GM20000 (cell line): ENCODE data around the gene FARP1.
A peak's percentile ranks its signal among the peaks of the same experiment; 100 is the strongest.

Experiments
- DNase-seq: peaks from one replicate; pipeline ENCODE4 v3.0.0; 2012; ENCODE audit warnings: low spot score
- TF ChIP-seq, protein P1 (sequence below): IDR thresholded peaks from 2 replicates; pipeline ENCODE4 v1.5.1; 2012; ENCODE audit warnings: mild to moderate bottlenecking, control low read depth; ENCODE audit errors: extremely low read depth, missing control alignments

FARP1 gene

GRCh38 chr13:98111168-98112098 lies 31.5 kb upstream of the FARP1 start:
- TF ChIP-seq, protein P1, sequence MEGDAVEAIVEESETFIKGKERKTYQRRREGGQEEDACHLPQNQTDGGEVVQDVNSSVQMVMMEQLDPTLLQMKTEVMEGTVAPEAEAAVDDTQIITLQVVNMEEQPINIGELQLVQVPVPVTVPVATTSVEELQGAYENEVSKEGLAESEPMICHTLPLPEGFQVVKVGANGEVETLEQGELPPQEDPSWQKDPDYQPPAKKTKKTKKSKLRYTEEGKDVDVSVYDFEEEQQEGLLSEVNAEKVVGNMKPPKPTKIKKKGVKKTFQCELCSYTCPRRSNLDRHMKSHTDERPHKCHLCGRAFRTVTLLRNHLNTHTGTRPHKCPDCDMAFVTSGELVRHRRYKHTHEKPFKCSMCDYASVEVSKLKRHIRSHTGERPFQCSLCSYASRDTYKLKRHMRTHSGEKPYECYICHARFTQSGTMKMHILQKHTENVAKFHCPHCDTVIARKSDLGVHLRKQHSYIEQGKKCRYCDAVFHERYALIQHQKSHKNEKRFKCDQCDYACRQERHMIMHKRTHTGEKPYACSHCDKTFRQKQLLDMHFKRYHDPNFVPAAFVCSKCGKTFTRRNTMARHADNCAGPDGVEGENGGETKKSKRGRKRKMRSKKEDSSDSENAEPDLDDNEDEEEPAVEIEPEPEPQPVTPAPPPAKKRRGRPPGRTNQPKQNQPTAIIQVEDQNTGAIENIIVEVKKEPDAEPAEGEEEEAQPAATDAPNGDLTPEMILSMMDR: no peak
- no peak for DNase-seq

DNA sequence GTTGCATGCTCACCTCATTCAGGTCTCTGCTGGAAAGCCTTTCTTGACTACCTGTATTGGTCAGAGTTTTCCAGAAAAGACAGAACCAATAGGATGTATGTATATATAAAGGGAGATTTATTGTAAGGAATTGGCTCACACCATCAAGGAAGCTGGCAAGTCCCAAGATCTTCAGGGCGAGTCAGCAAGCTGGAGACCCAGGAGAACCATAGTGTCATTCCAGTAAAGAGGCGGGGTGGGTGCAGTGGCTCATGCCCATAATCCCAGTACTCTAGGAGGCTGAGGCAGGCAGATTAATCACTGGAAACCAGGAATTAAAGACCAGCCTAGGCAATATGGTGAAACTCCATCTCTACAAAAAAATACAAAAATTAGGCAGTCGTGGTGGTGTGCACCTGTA lies 30.4 kb upstream of the FARP1 start:
- no peak for DNase-seq
- TF ChIP-seq, protein P1: no peak

- TF ChIP-seq, protein P1: no peak
- DNase-seq: no peak
These were observed 24.0 kb upstream of the FARP1 start for GRCh38 chr13:98118865-98119264.

DNA sequence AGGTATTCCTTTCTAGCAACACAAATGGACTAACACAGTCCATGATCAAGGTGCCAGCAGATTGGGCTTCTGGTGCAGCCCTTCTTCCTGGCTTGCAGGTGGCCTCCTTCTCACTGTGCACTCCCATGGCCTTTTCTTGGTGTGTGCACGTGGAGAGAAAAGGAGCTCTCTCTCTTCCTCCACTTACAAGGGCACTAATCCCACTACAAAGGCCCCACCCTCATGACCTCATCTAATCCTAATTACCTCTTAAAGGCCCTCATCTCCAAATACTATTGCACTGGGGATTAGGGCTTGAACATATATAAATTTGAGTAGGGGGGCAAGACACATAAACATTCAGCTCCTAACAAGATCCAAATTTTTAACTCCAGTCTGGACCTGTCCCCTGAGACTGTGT lies 19.7 kb upstream of the FARP1 start:
- no peak for DNase-seq
- TF ChIP-seq, protein P1: no peak

DNA sequence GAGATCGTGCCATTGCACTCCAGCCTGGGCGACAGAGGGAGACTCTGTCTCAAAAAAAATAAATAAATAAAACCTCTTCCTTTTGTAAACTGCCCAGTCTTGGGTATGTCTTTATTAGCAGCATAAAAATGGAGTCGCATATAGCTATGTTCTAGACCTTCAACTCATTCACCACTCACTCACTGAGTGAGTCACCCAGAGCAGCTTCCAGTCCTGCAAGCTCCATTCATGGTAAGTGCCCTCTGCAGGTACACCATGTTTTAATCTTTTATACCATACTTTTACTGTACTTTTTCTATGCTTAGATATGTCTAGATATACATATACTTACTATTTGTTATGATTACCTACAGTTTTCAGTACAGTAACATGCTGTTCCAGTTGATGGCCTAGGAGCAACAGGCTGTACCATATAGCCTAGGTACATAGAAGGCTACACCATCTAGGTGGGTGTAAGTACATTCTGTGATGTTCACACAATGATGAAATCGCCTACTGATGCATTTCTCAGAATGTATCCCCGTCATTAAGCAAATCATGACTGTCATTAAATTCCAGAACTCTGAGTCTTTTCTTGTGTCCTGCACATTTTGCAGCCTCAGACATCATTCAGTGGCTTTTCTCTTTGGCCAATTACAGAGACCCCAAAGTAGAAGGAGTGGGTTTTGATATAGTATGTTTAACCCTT lies 13.7 kb upstream of the FARP1 start:
- no peak for DNase-seq
- TF ChIP-seq, protein P1: no peak

DNA sequence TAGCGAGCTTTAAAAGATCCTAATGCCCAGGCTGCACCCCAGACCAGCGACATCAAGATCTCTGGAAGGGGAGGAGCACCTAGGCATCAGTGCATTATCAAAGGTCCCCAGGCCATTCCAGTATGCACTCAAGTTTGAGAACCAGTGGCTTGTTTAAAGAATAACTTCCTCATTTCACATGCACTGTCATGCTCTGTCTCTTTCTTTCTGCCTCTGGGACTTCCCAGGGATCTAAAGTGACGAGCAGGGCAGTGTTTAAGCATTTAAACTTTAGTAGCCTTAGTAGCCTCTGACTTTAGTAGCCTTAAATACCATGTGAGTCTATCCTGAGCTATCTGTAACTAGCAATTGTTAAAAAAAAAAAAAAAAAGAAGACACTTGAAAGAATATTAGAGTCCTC lies 8.9 kb upstream of the FARP1 start:
- TF ChIP-seq, protein P1: no peak
- peak; percentile 59 for DNase-seq

GRCh38 chr13:98134901-98135300 lies 8.0 kb upstream of the FARP1 start:
- TF ChIP-seq, protein P1: no peak

More at GRCh38 chr13:98134901-98135300, 8.0 kb upstream of the FARP1 start:
- DNase-seq: no peak
